PC-3 (cell line): Measurements from ENCODE around the gene NSF.
"Not testable (repeated sequence)": the region's sequence is repeated elsewhere in the genome, so short reads cannot be mapped to it uniquely, and the experiment has no call there.

Experiments
- CTCF ChIP-seq: fragments of 300-600 bp; sonication (generic); conservative IDR thresholded peaks from 2 replicates; pipeline ENCODE4 v1.5.1; 2017; ENCODE audit warnings: antibody characterized with exemption, low read depth, mild to moderate bottlenecking, low read length
- EZH2phosphoT487 ChIP-seq: fragments of 300-600 bp; sonication (generic); IDR thresholded peaks from 2 replicates; pipeline ENCODE4 v1.6.1; 2018; ENCODE audit warnings: mild to moderate bottlenecking, antibody characterized with exemption, low read length, borderline replicate concordance

DNA sequence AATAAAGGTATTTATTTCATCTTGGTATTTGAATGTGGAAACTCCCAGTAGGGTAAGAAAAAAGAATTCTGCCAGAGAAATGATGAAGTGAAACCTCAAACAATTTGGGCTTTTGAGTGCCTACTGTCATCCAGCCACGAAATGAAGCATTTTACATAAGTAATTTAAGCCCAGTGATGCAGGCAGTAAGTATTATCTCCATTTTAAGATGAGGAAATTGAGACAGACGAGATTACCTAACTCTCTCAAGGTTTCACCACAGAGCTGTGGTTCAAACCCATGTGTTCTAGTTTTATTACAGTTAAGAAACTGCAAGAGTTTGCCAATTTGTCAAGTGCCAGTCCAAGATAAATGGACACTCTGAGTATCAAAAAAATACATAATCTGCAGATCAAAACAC, 24.2 kb upstream of the NSF start:
- not testable (repeated sequence) for TF ChIP-seq CTCF, EZH2phosphoT487
